H1 (cell line): ENCODE data around the gene POLD4. TPM values are rescaled to one million over a fixed set of nuclear protein-coding genes. Genes with fewer than 3 reads are reported as not detected.

ENCODE experiments used
- CTCF ChIA-PET: fragments of 300-600 bp; sonication (Branson Sonifier 250); formaldehyde crosslinking; loops from one replicate; lab custom pipeline; 2021; ENCODE audit not compliant: partially characterized antibody; lab: Charles Lee
- POLR2A ChIA-PET: fragments of 300-600 bp; sonication (Branson Sonifier 250); formaldehyde crosslinking; loops from one replicate; lab custom pipeline; 2021; ENCODE audit warnings: inconsistent platforms; ENCODE audit not compliant: partially characterized antibody; lab: Charles Lee
- DNase-seq, 2 experiments: peaks; one replicate each; pipeline versions ENCODE4 v3.0.0 to v3.0.0-alpha.2; 2010 to 2022; ENCODE audit warnings: low spot score in 2 of 2, low read depth in 1 of 2, mixed read lengths in 1 of 2
- FAIRE-seq: peaks from 2 replicates; lab custom pipeline; 2011; peaks lifted over from hg19 to GRCh38; lab: Jason Lieb, UNC
- H2AFZ ChIP-seq: 2 replicates; pipeline ENCODE4 v1.8.1; 2012; ENCODE audit warnings: low read length, inconsistent platforms
- H2AK5ac ChIP-seq: 2 replicates; pipeline ENCODE4 v1.6.1; 2013; ENCODE audit warnings: low read depth, low read length
- H2BK120ac ChIP-seq: replicated peaks from 2 replicates; pipeline ENCODE3; 2013; ENCODE audit warnings: low read depth, low read length, inconsistent platforms
- H2BK12ac ChIP-seq: 2 replicates; pipeline ENCODE4 v1.6.1; 2013; ENCODE audit warnings: low read depth, low read length
- H2BK15ac ChIP-seq: 2 replicates; pipeline ENCODE4 v1.6.1; 2013; ENCODE audit warnings: low read length
- H2BK20ac ChIP-seq: 2 replicates; pipeline ENCODE4 v1.6.1; 2013; ENCODE audit warnings: low read length
- H2BK5ac ChIP-seq: 2 replicates; pipeline ENCODE4 v1.6.1; 2013; ENCODE audit warnings: low read depth, low read length
- H3K14ac ChIP-seq: 2 replicates; pipeline ENCODE4 v1.6.1; 2013; ENCODE audit warnings: inconsistent platforms; ENCODE audit not compliant: insufficient read length
- H3K18ac ChIP-seq: 2 replicates; pipeline ENCODE4 v1.6.1; 2013; ENCODE audit warnings: low read length; ENCODE audit errors: extremely low read depth
- H3K23ac ChIP-seq: 2 replicates; pipeline ENCODE4 v1.6.1; 2013; ENCODE audit warnings: inconsistent platforms; ENCODE audit not compliant: insufficient read length
- H3K23me2 ChIP-seq: 2 replicates; pipeline ENCODE4 v1.6.1; 2013; ENCODE audit warnings: low read depth, low read length
- H3K27ac ChIP-seq: 2 replicates; pipeline ENCODE4 v1.6.1; 2011; ENCODE audit warnings: low read depth, low read length, inconsistent platforms
- H3K27me3 ChIP-seq, 4 experiments: replicated peaks in 1 of 4; 1 replicate in 1 of 4; 2 replicates in 3 of 4; pipeline versions ENCODE4 v1.6.1 to v1.8.1; 2011 to 2013; ENCODE audit warnings: low read length in 3 of 4, mild to moderate bottlenecking in 3 of 4, inconsistent platforms in 2 of 4, mixed read lengths in 2 of 4, moderate library complexity in 1 of 4; ENCODE audit not compliant: control insufficient read depth in 3 of 4, insufficient read depth in 3 of 4; ENCODE audit errors: extremely low read depth in 1 of 4
- H3K36me3 ChIP-seq, 4 experiments: 2 replicates each; pipeline versions ENCODE4 v1.6.1 to v1.8.1; 2011 to 2013; ENCODE audit warnings: mild to moderate bottlenecking in 4 of 4, low read length in 3 of 4, moderate library complexity in 2 of 4, control low read depth in 1 of 4, inconsistent platforms in 1 of 4; ENCODE audit not compliant: insufficient read depth in 4 of 4, control insufficient read depth in 2 of 4
- H3K4ac ChIP-seq: replicated peaks from 2 replicates; pipeline ENCODE3; 2013; ENCODE audit warnings: low read length, low read depth, mixed read lengths, inconsistent platforms; ENCODE audit not compliant: insufficient read length
- H3K4me1 ChIP-seq, 4 experiments: replicated peaks in 1 of 4; 1 replicate in 1 of 4; 2 replicates in 3 of 4; pipeline versions ENCODE4 v1.6.1 to v1.8.1; 2011 to 2013; ENCODE audit warnings: low read length in 3 of 4, inconsistent platforms in 2 of 4, mixed read lengths in 1 of 4; ENCODE audit not compliant: insufficient read depth in 4 of 4, control insufficient read depth in 3 of 4
- H3K4me2 ChIP-seq, 2 experiments: 2 replicates each; pipeline versions ENCODE4 v1.6.1 to v1.8.1; 2011 to 2013; ENCODE audit warnings: low read depth in 2 of 2, low read length in 2 of 2, control low read depth in 1 of 2, inconsistent platforms in 1 of 2, mild to moderate bottlenecking in 1 of 2; ENCODE audit not compliant: insufficient read depth in 1 of 2
- H3K4me3 ChIP-seq, 4 experiments: fragments of 200-600, 300-600 bp in 1 of 4; sonication (generic), shearing (Covaris generic), sonication (Bioruptor Twin) in 1 of 4; 2 replicates each; pipeline versions ENCODE4 v1.5.1 to v1.8.1; 2011 to 2016; ENCODE audit warnings: low read length in 4 of 4, low read depth in 3 of 4, control low read depth in 2 of 4, inconsistent platforms in 2 of 4, mild to moderate bottlenecking in 2 of 4, mixed read lengths in 1 of 4, moderate library complexity in 1 of 4; ENCODE audit not compliant: insufficient read depth in 2 of 4; ENCODE audit errors: extremely low read depth in 1 of 4
- H3K56ac ChIP-seq: replicated peaks from 2 replicates; pipeline ENCODE3; 2013; ENCODE audit warnings: low read depth, mild to moderate bottlenecking, mixed read lengths, low read length, inconsistent platforms; ENCODE audit not compliant: insufficient read length
- H3K79me1 ChIP-seq: 2 replicates; pipeline ENCODE4 v1.6.1; 2013; ENCODE audit warnings: low read depth, low read length, control low read depth
- H3K79me2 ChIP-seq, 2 experiments: 2 replicates each; pipeline versions ENCODE4 v1.6.1 to v1.8.1; 2012 to 2013; ENCODE audit warnings: low read length in 2 of 2, mild to moderate bottlenecking in 2 of 2, inconsistent platforms in 1 of 2; ENCODE audit not compliant: insufficient read depth in 2 of 2, control insufficient read depth in 1 of 2
- H3K9ac ChIP-seq, 4 experiments: replicated peaks in 1 of 4; 1 replicate in 1 of 4; 2 replicates in 3 of 4; pipeline versions ENCODE4 v1.6.1 to v1.8.1; 2011 to 2013; ENCODE audit warnings: low read depth in 3 of 4, low read length in 3 of 4, control low read depth in 2 of 4, mild to moderate bottlenecking in 2 of 4, moderate library complexity in 2 of 4, inconsistent platforms in 1 of 4; ENCODE audit errors: extremely low read depth in 1 of 4
- H3K9me3 ChIP-seq, 2 experiments: 2 replicates each; pipeline versions ENCODE4 v1.6.1 to v1.8.1; 2012 to 2013; ENCODE audit warnings: mild to moderate bottlenecking in 2 of 2, moderate library complexity in 2 of 2, control low read depth in 1 of 2, inconsistent platforms in 1 of 2, low read depth in 1 of 2, low read length in 1 of 2, mixed read lengths in 1 of 2; ENCODE audit not compliant: insufficient read depth in 2 of 2
- H4K20me1 ChIP-seq, 2 experiments: replicated peaks in 1 of 2; 2 replicates each; pipeline versions ENCODE3 to v1.8.1; 2011 to 2013; ENCODE audit warnings: inconsistent platforms in 2 of 2, low read length in 2 of 2, mild to moderate bottlenecking in 1 of 2; ENCODE audit not compliant: insufficient read depth in 2 of 2, control insufficient read depth in 1 of 2
- H4K5ac ChIP-seq: 2 replicates; pipeline ENCODE4 v1.6.1; 2013; ENCODE audit warnings: low read length, low read depth, mixed read lengths, inconsistent platforms; ENCODE audit not compliant: insufficient read length
- H4K8ac ChIP-seq: 2 replicates; pipeline ENCODE4 v1.8.0; 2013; ENCODE audit warnings: mild to moderate bottlenecking, moderate library complexity, low read length, inconsistent platforms; ENCODE audit not compliant: insufficient read depth; ENCODE audit errors: extremely low read depth
- H4K91ac ChIP-seq: replicated peaks from 2 replicates; pipeline ENCODE3; 2013; ENCODE audit warnings: low read length, mixed read lengths, inconsistent platforms; ENCODE audit not compliant: insufficient read length
- HDAC2 ChIP-seq, 2 experiments: fragments of 300-600 bp in 1 of 2; sonication (generic) in 1 of 2; IDR thresholded peaks; 2 replicates each; pipeline ENCODE4 v1.6.1; 2011 to 2012; ENCODE audit warnings: low read depth in 2 of 2, low read length in 2 of 2, mild to moderate bottlenecking in 2 of 2, moderate library complexity in 2 of 2, borderline replicate concordance in 1 of 2, inconsistent platforms in 1 of 2
- HDAC6 ChIP-seq: IDR thresholded peaks from one replicate; pipeline ENCODE4 v1.7.1; 2012; ENCODE audit warnings: low read depth, mild to moderate bottlenecking, inconsistent platforms, low read length, moderate library complexity
- SIN3A ChIP-seq, 2 experiments: IDR thresholded peaks in 1 of 2; conservative IDR thresholded peaks in 1 of 2; 2 replicates each; pipeline ENCODE4 v1.6.1; 2011 to 2012; ENCODE audit warnings: low read length in 2 of 2, improper control_type of control experiment in 1 of 2, low read depth in 1 of 2, mild to moderate bottlenecking in 1 of 2
- WGBS, 2 experiments: shearing (Covaris generic) in 1 of 2; methylation state at CpG; one replicate each; pipeline versions ENCODE4 v1.1.6 to v1.1.7; 2013 to 2015; ENCODE audit warnings: low lambda C conversion rate in 2 of 2, mixed read lengths in 2 of 2, inconsistent platforms in 1 of 2, low coverage in 1 of 2, missing lambda C conversion rate in 1 of 2; ENCODE audit not compliant: insufficient replicate concordance in 2 of 2, insufficient coverage in 1 of 2, insufficient read length in 1 of 2; ENCODE audit errors: extremely low coverage in 1 of 2, missing lambda C conversion rate in 1 of 2; 5-methylcytosine and 5-hydroxymethylcytosine counted together
- polyA plus RNA-seq, 7 experiments: library from polyadenylated mRNA; depleted of rRNA in 3 of 7; stranded (reverse) in 5 of 7; unstranded in 2 of 7; fragments of >200 nt in 5 of 7; fragments of 200-250 nt in 2 of 7; gene quantifications; 1 replicate in 5 of 7; 2 replicates in 1 of 7; 4 replicates in 1 of 7; pipeline versions ENCODE4 v1.2.1 to v1.2.3, GENCODE V29; 2011 to 2013; ENCODE audit warnings: missing spikeins in 2 of 7, mixed read lengths in 2 of 7
- total RNA-seq: library from RNA; stranded (reverse); fragmentation: NEBNext Ultra II Directional; extraction: Animal tissue kit (Norgen Biotek cat#: 25700); gene quantifications from 2 replicates; pipeline ENCODE4 v1.2.1, GENCODE V29; 2021

The POLD4 gene
- total and polyA plus RNA-seq, 2 of the 8 experiments (the other 6 are each of a cell fraction or from before 2014, with no cell fraction given) = 21.2 to 46.7 TPM

GRCh38 chr11:67371189-67371910 lies 18.0 kb upstream of the POLD4 start:
- Histone ChIP-seq H2BK120ac (no peak overlapping the region), H2BK15ac (peak overlapping the region; percentile 36; the same call in 1 of the 2 replicates), H2BK20ac (no peak overlapping the region; the same call in 1 of the 2 replicates), H3K4me1 (peaks cover 0 to 38% (median 34%) of the 10 kb centered on the region in 4 experiments; a peak in 6 of 7 replicates), H3K9me3 (no peaks in the 10 kb centered on the region), H3K4ac (no peak overlapping the region), H3K23me2 (peaks cover 25% of the 10 kb centered on the region; the same call in 1 of the 2 replicates), H3K4me3 (peak overlapping the region in 2 of 4 experiments; percentile 52 to 77; a peak in 5 of 8 replicates), H3K79me1 (no peaks in the 10 kb centered on the region), H3K23ac (no peak overlapping the region), H3K4me2 (peak overlapping the region; percentile 82 to 96), H2AFZ (no peak overlapping the region), H3K27me3 (peaks cover 2 to 54% (median 43%) of the 10 kb centered on the region in 4 experiments), H4K8ac (no peak overlapping the region; the same call in 1 of the 2 replicates), H3K56ac (no peak overlapping the region), H3K27ac (no peak overlapping the region), H4K91ac (no peak overlapping the region), H3K14ac (no peak overlapping the region), H3K18ac (peak overlapping the region; percentile 28; the same call in 1 of the 2 replicates), H4K5ac (no peak overlapping the region), H3K79me2 (no peaks in the 10 kb centered on the region), H2BK12ac (peak overlapping the region; percentile 18; the same call in 1 of the 2 replicates), H3K9ac (no peak overlapping the region), H4K20me1 (peaks cover 0 to 3% of the 10 kb centered on the region in 2 experiments), H2AK5ac (0 out of 2 replicates have a peak overlapping the region, but pooled peaks have one; percentile 42), H2BK5ac (no peak overlapping the region), H3K36me3 (no peaks in the 10 kb centered on the region)
- DNase-seq = peak in 1 of 2 experiments; percentile 66
- WGBS, 2 experiments = 31% methylated on average over 8 of the region's 8 CpGs; no CpG with 5 or more reads in 1 of the 2 experiments
- ChIA-PET POLR2A (interaction anchor here (0.6 to 2.1 kb wide), 16 partner anchors 9 to 259 kb away, joined by 3 to 11 read pairs (median 4); partner anchors contain the start of genes PITPNM1, POLD4, RAD9A and TMEM134), CTCF (interaction anchor here (0.7 to 34.8 kb wide), 12 partner anchors 8 to 986 kb away, joined by 3 to 1305 read pairs (median 9); partner anchors contain the start of genes POLD4, PPP1CA and RAD9A)
- FAIRE-seq = no peak
- TF ChIP-seq HDAC6 = no peak
- TF ChIP-seq HDAC2 (IDR thresholded peaks at IDR 0.05; ENCODE audit: borderline replicate concordance in 1 of 2, low read depth in 2 of 2, low read length in 2 of 2) = no peak
- TF ChIP-seq SIN3A (conservative IDR thresholded peaks at IDR 0.05 in 1 of 2, IDR thresholded peaks at IDR 0.05 in 1 of 2; ENCODE audit: low read depth in 1 of 2, low read length in 2 of 2) = no peak
